Right lobe of liver (tissue), 4 donors: ENCODE data around the gene ZNF276.

ENCODE experiments used
- POLR2A ChIP-seq: fragments of 450-650 bp; IDR thresholded peaks from one replicate; pipeline ENCODE4 v1.6.1; 2017; ENCODE audit warnings: antibody characterized with exemption, mild to moderate bottlenecking
- TF ChIP-seq, protein P1 (sequence below), 4 donors: fragments of 200-600 bp in 3 of 4; fragments of 450-650 bp in 1 of 4; IDR thresholded peaks; one replicate each; pipeline versions ENCODE4 v1.5.1 to v1.8.0; 2016 to 2022; ENCODE audit warnings: antibody characterized with exemption in 4 of 4, mild to moderate bottlenecking in 2 of 4
- donor health status: DM: no; HTN: no; CAD: no.
- donor health status: DM: no; HTN: no; CAD: no.
- donor health status: DM: no; HTN: yes; CAD: no.

DNA sequence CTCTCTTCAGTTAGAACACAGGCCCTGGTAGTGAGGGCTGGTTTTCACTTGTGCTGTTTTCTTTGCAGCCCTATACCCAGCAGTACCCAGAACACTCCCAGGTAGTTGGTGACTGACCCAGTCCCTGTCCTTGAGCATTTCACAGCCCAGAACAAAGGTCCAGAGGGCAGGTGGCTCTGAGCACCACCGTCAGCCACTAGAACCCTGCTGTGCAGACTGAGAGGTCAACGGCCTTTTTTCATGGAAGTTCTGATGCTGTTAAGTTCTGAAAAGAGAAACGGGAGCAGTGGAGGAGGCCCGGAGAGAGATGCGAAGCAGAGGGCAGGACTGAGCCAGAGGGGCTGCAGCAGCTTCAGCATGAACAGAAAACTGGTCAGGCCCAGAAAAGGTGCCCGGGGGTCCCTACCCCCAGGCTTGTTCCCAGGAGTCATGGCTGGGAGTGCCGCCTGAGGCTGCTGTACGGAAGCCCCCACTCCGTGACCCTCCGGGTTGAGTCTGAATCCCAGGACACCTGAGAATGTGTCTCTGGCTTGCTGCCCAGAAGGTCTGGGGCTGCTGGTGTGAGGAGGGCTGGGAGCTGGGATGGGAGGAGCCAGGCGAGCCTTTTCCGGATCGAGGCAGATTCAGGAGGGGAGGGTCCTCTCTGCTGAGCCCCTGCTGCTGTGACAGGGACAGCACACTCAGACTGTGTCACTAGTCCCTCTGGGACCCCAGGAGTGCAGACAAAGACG is 8.7 kb downstream of the ZNF276 start:
- TF ChIP-seq, protein P1, sequence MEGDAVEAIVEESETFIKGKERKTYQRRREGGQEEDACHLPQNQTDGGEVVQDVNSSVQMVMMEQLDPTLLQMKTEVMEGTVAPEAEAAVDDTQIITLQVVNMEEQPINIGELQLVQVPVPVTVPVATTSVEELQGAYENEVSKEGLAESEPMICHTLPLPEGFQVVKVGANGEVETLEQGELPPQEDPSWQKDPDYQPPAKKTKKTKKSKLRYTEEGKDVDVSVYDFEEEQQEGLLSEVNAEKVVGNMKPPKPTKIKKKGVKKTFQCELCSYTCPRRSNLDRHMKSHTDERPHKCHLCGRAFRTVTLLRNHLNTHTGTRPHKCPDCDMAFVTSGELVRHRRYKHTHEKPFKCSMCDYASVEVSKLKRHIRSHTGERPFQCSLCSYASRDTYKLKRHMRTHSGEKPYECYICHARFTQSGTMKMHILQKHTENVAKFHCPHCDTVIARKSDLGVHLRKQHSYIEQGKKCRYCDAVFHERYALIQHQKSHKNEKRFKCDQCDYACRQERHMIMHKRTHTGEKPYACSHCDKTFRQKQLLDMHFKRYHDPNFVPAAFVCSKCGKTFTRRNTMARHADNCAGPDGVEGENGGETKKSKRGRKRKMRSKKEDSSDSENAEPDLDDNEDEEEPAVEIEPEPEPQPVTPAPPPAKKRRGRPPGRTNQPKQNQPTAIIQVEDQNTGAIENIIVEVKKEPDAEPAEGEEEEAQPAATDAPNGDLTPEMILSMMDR (IDR thresholded peaks at IDR 0.05), result no peak
- no peak for TF ChIP-seq POLR2A
